BLaER1 (cell line): ENCODE data around the gene SPC24.
A peak's percentile ranks its signal among the peaks of the same experiment; 100 is the strongest.
"Not testable (repeated sequence)": the region's sequence is repeated elsewhere in the genome, so short reads cannot be mapped to it uniquely, and the experiment has no call there.

ENCODE experiments used
- H3K27ac ChIP-seq: shearing (Covaris generic); formaldehyde crosslinking; 2 replicates; pipeline ENCODE4 v1.8.1; 2022
- H3K27me3 ChIP-seq: shearing (Covaris generic); formaldehyde crosslinking; 2 replicates; pipeline ENCODE4 v1.8.1; 2022
- H3K36me3 ChIP-seq: shearing (Covaris generic); formaldehyde crosslinking; 2 replicates; pipeline ENCODE4 v1.8.1; 2022
- H3K4me1 ChIP-seq: shearing (Covaris generic); formaldehyde crosslinking; 2 replicates; pipeline ENCODE4 v1.8.1; 2022
- H3K4me2 ChIP-seq: shearing (Covaris generic); formaldehyde crosslinking; 2 replicates; pipeline ENCODE4 v1.8.1; 2022
- H3K4me3 ChIP-seq: shearing (Covaris generic); formaldehyde crosslinking; 2 replicates; pipeline ENCODE4 v1.8.1; 2022
- H3K9ac ChIP-seq: shearing (Covaris generic); formaldehyde crosslinking; 2 replicates; pipeline ENCODE4 v1.8.1; 2022
- H3K9me3 ChIP-seq: shearing (Covaris generic); formaldehyde crosslinking; 2 replicates; pipeline ENCODE4 v1.8.1; 2022
- H4K20me1 ChIP-seq: shearing (Covaris generic); formaldehyde crosslinking; 2 replicates; pipeline ENCODE4 v1.8.1; 2022
- Cebpa-rat ChIP-seq: shearing (Covaris generic); IDR thresholded peaks from 2 replicates; pipeline ENCODE4 v1.8.1; 2022

SPC24 gene

DNA sequence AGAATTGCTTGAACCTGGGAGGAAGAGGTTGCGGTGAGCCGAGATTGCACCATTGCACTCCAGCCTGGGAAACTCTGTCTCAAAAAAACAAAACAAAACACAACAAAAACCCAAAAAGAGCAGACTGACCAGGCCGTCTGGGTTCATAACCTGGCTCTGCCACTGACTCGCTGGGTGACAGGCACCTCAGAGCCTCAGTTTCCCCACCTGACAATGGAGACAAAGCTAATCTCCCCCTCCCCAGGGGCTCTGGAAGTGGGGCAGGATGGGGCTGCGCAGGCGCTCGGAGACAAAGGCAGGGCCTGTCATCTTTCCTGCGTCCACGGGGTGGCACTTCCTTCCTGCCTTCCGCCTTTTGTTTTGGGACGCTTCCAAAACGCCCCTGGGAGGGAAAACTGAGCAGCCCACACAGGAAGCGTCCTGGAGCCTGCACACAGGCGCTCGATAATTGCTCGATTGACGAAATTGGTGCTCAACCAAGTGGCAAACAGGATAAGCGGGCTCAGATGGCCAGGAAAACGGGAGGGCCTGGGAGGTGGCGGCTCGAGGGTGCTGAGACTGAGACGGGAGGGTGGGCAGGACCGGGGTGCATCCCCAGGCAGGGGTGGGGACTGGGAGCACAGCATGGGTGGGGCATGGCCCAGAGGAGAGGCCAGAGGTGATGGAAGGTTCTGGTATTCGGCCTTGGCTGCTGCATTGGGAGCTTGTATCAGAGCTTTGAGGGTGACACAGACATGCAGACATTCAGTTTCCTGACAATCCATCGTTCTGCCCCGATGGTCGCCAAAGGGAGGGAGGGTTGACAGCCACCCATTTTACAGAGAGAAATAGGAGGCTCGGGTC is 17.8 kb downstream of the SPC24 start:
- Histone ChIP-seq H3K4me3 (peak overlapping the region; percentile 49), H3K27ac (peak overlapping the region; percentile 62; the same call in 1 of the 2 replicates), H3K4me1 (peaks cover 83% of the 10 kb centered on the region), H3K9me3 (peaks cover 3% of the 10 kb centered on the region; the same call in 1 of the 2 replicates), H3K4me2 (peak overlapping the region; percentile 87), H3K9ac (peak overlapping the region; percentile 49; the same call in 1 of the 2 replicates), H4K20me1 (peaks cover 14% of the 10 kb centered on the region), H3K27me3 (no peaks in the 10 kb centered on the region), H3K36me3 (peaks cover 17% of the 10 kb centered on the region)
- no peak for TF ChIP-seq Cebpa-rat

DNA sequence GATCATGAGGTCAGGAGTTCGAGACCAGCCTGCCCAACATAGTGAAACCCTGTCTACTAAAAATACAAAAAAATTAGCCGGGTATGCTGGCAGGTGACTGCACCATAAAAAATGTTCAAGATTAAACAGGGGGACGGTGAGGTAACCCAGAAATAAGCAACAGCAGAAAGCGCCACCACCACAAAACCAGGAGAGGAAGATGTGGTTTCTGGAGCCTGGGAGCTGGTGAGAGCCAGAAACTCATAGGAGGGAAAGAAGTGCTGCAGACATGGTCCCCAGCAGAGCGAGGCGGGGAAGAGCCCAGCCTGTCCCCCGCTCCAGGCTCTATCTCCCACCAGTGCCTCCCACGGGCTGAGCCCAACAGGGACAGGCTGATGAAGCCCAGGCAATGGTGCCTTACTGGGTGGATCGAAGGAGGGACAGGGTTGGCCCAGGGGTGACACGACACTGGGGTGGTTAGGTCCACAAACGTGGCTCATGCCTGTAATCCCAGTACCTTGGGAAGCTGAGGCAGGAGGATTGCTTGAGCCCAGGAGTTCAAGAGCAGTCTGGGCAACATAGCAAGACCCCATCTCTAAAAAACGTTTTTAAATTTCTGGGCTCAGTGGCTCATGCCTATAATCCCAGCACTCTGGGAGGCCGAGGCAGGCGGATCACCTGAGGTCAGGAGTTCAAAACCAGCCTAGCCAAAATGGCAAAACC is 19.0 kb downstream of the SPC24 start:
- Histone ChIP-seq H4K20me1 (peaks cover 25% of the 10 kb centered on the region), H3K27ac (no peak overlapping the region), H3K27me3 (no peaks in the 10 kb centered on the region), H3K9ac (no peak overlapping the region), H3K4me3 (no peak overlapping the region), H3K4me2 (peak overlapping the region; percentile 12), H3K4me1 (peaks cover 80% of the 10 kb centered on the region), H3K9me3 (peaks cover 3% of the 10 kb centered on the region; the same call in 1 of the 2 replicates), H3K36me3 (peaks cover 29% of the 10 kb centered on the region)
- TF ChIP-seq Cebpa-rat, result no peak

DNA sequence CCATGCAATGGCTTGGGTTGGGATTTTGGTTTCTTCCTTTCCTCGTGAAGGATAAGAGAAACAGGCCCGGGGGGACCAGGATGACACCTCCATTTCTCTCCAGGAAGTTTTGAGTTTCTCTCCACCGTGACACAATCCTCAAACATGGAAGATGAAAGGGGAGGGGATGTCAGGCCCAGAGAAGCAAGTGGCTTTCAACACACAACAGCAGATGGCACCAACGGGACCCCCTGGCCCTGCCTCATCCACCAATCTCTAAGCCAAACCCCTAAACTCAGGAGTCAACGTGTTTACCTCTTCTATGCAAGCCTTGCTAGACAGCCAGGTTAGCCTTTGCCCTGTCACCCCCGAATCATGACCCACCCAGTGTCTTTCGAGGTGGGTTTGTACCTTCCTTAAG is 24.1 kb downstream of the SPC24 start:
- Histone ChIP-seq H3K4me2 (no peak overlapping the region), H3K36me3 (peaks cover 80% of the 10 kb centered on the region), H3K4me1 (peaks cover 50% of the 10 kb centered on the region), H3K4me3 (no peak overlapping the region), H4K20me1 (peaks cover 74% of the 10 kb centered on the region), H3K27ac (no peak overlapping the region), H3K27me3 (no peaks in the 10 kb centered on the region), H3K9ac (no peak overlapping the region), H3K9me3 (peaks cover 3% of the 10 kb centered on the region; the same call in 1 of the 2 replicates)
- no peak for TF ChIP-seq Cebpa-rat

DNA sequence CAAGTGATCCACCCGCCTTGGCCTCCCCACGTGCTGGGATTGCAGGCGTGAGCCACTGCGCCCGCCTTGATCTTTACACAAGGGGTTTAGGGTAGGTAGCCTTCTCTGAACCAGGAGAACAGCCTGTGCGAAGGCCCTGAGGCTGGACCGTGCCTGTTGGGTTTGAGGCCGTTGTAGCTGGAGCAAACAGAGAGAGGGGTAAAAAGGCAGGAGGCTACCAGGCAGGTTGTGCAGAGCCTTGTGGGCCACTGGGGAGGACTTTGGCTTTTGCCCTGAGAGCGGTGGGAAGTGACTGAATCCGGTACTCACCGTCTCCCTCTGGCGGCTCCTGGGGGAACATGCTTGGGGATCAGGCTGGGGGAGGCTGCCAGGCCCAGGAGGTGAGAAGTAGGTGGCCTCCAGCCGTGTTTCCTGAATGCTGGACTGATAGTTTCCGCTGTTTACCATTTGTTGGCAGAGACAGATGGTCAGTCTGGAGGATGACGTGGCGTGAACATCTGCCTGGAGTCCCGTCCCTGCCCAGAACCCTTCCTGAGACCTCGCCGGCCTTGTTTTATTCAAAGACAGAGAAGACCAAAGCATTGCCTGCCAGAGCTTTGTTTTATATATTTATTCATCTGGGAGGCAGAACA is 24.6 kb downstream of the SPC24 start:
- peaks cover 79% of the 10 kb centered on the region for H4K20me1 ChIP-seq
- H3K9me3 ChIP-seq, result 0 out of 2 replicates have a peak, but pooled peaks cover 3% of the 10 kb centered on the region
- TF ChIP-seq Cebpa-rat, result no peak
- no peak overlapping the region for H3K27ac ChIP-seq
- no peaks in the 10 kb centered on the region for H3K27me3 ChIP-seq
- H3K4me2 ChIP-seq, result peak overlapping the region; percentile 41
- no peak overlapping the region for H3K4me3 ChIP-seq
- no peak overlapping the region for H3K9ac ChIP-seq
- peaks cover 86% of the 10 kb centered on the region for H3K36me3 ChIP-seq
- peaks cover 45% of the 10 kb centered on the region for H3K4me1 ChIP-seq

DNA sequence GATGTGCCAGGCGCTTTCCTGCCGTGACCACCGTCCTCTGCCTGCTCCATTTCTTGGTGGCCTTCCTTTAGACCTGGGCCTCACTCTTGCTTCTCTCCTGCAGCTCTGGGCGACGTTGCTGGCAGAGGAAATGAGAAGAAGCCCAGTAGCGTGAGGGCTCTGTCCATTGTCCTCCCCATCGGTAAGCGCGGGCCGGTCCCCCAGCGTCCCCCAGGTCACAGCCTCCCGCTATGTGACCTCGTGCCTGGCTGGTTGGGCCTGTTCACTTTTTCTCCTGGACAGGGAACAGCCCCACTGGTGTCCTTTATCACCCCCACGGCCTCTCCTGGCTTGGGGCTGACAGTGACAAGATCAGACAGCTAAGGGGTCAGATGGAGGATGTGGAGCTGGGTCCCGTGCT is 27.7 kb downstream of the SPC24 start:
- TF ChIP-seq Cebpa-rat, result no peak
- Histone ChIP-seq H3K9me3 (no peaks in the 10 kb centered on the region), H3K36me3 (peaks cover 100% of the 10 kb centered on the region), H4K20me1 (peaks cover 96% of the 10 kb centered on the region), H3K4me1 (peaks cover 32% of the 10 kb centered on the region), H3K9ac (no peak overlapping the region), H3K27ac (no peak overlapping the region), H3K4me2 (no peak overlapping the region), H3K4me3 (no peak overlapping the region), H3K27me3 (no peaks in the 10 kb centered on the region)

DNA sequence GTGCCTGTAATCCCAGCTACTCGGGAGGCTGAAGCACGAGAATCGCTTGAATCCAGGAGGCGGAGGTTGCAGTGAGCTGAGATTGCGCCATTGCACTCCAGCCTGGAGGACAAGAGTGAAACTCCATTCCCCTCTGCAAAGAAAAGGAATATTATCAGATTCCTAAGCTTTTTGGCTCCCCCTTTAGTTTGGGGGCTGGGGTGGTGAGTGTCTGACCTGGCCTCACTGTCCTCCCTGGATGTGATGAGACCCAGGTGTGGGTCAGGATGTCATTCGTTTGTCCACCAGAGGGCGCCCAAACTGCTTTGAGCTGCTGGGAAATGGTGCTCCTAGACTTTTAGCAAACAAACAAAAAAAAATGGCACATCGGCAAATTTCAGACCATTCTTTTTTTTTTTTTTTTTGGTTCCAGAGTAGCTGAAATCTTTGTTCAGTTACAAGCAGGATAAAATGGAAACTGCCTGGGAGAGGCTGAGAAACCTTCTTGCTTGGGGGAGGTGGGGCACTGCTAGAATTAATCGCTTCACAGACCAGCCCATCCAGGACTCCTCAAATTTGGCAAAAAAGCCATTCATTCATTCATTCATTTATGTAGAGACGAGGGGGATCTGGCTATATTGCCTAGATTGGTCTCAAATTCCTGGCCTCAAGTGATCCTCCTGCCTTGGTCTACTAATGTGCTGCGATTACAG is 29.4 kb downstream of the SPC24 start:
- Histone ChIP-seq H3K4me3 (no peak overlapping the region), H3K4me1 (peaks cover 17% of the 10 kb centered on the region), H4K20me1 (peaks cover 89% of the 10 kb centered on the region), H3K36me3 (peaks cover 100% of the 10 kb centered on the region), H3K4me2 (no peak overlapping the region), H3K27ac (no peak overlapping the region), H3K27me3 (no peaks in the 10 kb centered on the region), H3K9me3 (no peaks in the 10 kb centered on the region), H3K9ac (no peak overlapping the region)
- no peak for TF ChIP-seq Cebpa-rat

DNA sequence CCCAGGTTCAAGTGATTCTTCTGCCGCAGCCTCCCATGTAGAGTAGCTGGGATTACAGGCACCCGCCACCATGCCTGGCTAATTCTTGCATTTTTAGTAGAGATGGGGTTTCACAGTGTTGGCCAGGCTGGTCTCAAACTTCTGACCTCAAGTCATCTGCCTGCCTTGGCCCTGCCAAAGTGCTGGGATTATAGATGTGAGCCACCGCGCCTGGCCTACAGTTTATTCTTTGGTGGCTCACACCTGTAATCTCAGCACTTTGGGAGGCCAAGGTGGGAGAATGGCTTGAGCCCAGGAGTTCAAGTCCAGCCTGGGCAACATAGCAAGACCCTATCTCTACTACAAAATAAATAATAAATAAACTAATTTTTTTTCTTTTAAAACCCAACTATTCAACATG is 31.4 kb downstream of the SPC24 start:
- H3K4me1 ChIP-seq, H3K4me3 ChIP-seq, H3K27ac ChIP-seq, H3K9me3 ChIP-seq, H3K9ac ChIP-seq, H3K4me2 ChIP-seq, H3K27me3 ChIP-seq: not testable (repeated sequence)
- H4K20me1 ChIP-seq, result peaks cover 89% of the 10 kb centered on the region
- H3K36me3 ChIP-seq, result peaks cover 100% of the 10 kb centered on the region

DNA sequence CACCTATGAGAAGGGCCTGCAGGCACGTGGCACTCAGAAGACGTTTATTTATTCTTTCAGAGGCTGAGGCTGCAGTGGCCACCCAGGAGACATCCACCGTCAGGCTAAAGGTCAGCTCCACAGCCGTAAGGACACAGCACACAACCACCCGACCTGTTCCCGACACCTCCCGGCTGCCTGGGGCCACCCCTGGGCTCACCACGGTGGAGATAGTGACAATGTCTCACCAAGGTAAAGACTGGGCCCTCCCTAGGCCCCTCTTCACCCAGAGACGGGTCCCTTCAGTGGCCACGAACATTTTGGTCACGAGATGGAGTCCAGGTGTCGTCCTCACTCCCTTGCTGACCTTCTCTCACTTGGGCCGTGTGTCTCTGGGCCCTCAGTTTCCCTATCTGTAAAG is 32.5 kb downstream of the SPC24 start:
- peaks cover 84% of the 10 kb centered on the region for H4K20me1 ChIP-seq
- no peak overlapping the region for H3K4me2 ChIP-seq
- no peaks in the 10 kb centered on the region for H3K27me3 ChIP-seq
- H3K4me3 ChIP-seq, result no peak overlapping the region
- no peak overlapping the region for H3K27ac ChIP-seq
- no peaks in the 10 kb centered on the region for H3K4me1 ChIP-seq
- no peaks in the 10 kb centered on the region for H3K9me3 ChIP-seq
- H3K36me3 ChIP-seq, result peaks cover 100% of the 10 kb centered on the region
- H3K9ac ChIP-seq, result no peak overlapping the region
- no peak for TF ChIP-seq Cebpa-rat

DNA sequence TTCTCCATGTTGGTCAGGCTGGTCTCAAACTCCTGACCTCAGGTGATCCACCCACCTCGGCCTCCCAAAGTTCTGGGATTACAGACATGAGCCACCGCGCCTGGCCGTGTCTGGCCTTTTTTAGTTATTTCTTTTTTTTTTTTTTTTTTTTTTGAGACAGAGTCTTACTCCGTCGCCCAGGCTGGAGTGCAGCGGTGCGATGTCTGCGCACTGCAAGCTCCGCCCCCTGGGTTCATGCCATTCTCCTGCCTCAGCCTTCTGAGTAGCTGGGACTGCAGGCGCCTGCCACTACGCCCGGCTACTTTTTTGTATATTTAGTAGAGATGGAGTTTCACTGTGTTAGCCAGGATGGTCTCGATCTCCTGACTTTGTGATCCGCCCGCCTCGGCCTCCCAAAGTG is 33.6 kb downstream of the SPC24 start:
- Histone ChIP-seq H3K36me3 (peaks cover 100% of the 10 kb centered on the region), H4K20me1 (peaks cover 72% of the 10 kb centered on the region)
- not testable (repeated sequence) for H3K9ac ChIP-seq, H3K27me3 ChIP-seq, H3K27ac ChIP-seq, H3K4me1 ChIP-seq, H3K4me2 ChIP-seq, H3K4me3 ChIP-seq, H3K9me3 ChIP-seq
